OCI-LY7 (cell line): ENCODE data around the gene LGALS9B. TPM values are rescaled to one million over a fixed set of nuclear protein-coding genes. Genes with fewer than 3 reads are reported as not detected.

Experiments
- small RNA-seq: library from RNA; depleted of rRNA; stranded (forward); fragments of <200 nt; gene quantifications from one replicate; pipeline ENCODE3, GENCODE V24; 2014
- total RNA-seq, 2 experiments: library from RNA; depleted of rRNA in 1 of 2; stranded (reverse); fragments of >200 nt in 1 of 2; shearing (Covaris generic) in 1 of 2; gene quantifications; 2 replicates each; pipeline ENCODE4 v1.2.3, GENCODE V29; 2014 to 2022

Gene LGALS9B
- total RNA-seq, 2 experiments from 2014 or later = not detected

Small RNA genes within 50 kb of the gene (small RNA-seq; reads per million reads assigned to genes)
- gene YWHAEP3 = not detected

Other genes starting within 250 kb of the LGALS9B start
- not detected in 2 replicates for gene CDRT15L2, start 112.2 kb upstream of the LGALS9B start, total RNA-seq (2014; rRNA removed; shearing (Covaris generic))
- not detected in 2 replicates for gene CDRT15L2, start 112.2 kb upstream of the LGALS9B start, total RNA-seq (2022)